Measurements from ENCODE around the gene MLLT6.
A peak's percentile ranks its signal among the peaks of the same experiment; 100 is the strongest.

Gene MLLT6

DNA sequence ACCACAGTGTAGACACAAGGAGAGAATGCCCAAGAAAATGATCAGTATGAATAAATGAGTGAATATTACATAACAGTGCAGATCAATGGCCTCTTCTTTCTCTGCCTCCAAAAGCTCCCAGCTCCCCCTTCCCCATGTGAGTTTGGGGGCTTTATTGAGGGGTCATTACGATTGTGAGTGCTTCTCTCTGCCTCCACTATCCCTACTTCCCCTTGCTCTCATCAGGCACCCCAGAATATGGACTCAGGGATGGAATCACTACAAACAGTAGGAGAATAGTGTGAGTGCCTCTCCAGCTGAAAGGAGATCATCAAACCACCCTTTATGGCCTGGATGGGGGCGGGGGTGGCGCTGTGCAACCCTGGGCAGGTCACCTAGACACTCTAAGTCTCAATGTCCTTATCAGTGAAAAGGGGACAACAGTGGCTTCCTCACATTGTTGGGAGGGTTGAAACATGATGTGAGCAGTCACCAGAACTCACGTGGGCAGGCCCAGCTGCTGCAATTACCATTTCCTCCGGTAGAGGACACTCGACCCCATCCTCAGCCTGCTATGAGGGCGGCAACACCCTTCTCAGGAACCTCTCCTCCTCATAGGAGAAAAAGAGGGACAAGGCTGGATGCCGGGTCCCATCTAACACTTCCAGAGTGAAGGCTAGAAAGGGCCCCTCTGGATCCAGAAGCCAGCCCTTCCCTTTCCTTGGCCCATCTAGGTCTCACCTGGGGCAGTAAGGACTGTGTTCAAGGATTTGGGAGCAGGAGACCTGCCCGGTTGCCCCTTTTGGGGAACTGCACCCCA, 28.2 kb upstream of the MLLT6 start:
- DNase-seq: peak; percentile 75

DNA sequence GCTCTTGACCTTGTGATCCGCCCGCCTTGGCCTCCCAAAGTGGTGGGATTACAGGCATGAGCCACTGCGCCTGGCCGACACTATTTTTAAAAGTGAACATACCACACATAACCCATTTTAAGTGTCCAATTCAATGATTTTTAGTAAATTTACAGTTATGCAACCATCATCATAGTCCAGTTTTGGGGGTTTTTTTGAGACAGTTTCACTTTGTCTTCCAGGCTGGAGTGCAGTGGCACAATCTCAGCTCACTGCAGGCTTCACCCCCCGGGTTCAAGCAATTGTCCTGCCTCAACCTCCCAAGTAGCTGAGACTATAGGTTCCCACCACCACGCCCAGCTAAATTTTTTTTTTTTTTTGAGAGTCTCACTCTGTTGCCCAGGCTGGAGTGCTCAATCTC, 27.3 kb upstream of the MLLT6 start:
- no peak for DNase-seq

- DNase-seq: no peak
Observed at GRCh38 chr17:38681096-38681495, 24.0 kb upstream of the MLLT6 start.

GRCh38 chr17:38685491-38685890, 19.6 kb upstream of the MLLT6 start:
- DNase-seq: no peak

DNA sequence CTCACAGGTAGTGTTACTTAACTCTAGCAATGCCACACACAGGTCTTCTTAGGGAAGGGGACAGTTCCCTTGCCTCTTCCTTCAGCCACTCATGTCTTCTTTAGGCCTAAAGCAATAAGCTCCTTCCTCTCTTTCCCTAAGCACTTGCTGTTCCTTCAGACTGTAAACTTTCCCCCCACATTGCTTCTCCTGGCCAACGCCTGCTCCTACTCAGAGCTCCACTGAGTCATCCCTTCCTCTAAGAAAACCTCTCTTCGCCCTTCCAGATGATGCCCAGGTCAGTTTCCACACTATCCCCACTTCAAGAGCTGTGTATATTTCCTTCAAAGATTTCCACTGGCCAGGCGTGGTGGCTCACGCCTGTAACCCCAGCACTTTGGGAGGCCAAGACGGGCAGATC, 17.8 kb upstream of the MLLT6 start:
- peak; percentile 75 for DNase-seq

DNA sequence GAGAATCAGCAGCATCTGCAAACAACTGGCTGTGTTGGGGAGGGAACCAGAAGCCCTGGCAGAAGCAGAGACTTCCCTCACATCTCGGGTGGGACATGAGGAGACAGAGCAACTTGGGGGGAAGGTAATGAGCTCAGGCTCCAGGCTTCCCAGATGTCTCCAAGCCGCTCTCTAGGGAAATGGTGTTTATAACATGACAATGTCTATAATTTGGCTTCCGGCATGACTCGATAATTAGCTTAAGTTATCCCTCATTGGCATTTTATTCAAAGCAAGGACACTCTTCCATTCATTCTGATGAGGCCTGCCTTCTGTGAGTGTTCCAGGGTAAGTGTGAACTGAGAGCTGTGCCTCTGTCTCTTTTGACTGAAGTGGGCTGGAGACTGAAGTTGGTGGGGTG, 14.7 kb upstream of the MLLT6 start:
- no peak for DNase-seq

DNA sequence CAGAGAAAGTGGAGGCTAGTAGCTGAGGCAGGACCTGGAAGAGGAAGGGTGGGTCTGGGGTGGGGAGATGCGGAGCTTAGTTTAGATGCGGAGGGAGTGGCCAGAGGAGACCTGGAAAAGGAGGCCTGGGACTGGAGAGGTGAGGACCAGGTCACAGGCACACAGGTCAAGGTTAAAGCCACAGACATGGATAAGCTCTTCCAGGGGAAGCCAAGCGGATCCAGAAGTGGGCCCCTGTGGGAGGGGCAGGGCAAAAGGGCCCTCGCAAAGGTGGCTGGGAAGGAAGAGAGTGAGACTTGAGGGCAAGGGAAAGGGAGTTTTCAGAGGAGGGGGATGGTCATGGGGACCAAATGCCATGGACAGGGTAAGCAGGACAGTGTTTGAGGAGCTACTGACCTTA, 13.9 kb upstream of the MLLT6 start:
- DNase-seq: no peak

DNA sequence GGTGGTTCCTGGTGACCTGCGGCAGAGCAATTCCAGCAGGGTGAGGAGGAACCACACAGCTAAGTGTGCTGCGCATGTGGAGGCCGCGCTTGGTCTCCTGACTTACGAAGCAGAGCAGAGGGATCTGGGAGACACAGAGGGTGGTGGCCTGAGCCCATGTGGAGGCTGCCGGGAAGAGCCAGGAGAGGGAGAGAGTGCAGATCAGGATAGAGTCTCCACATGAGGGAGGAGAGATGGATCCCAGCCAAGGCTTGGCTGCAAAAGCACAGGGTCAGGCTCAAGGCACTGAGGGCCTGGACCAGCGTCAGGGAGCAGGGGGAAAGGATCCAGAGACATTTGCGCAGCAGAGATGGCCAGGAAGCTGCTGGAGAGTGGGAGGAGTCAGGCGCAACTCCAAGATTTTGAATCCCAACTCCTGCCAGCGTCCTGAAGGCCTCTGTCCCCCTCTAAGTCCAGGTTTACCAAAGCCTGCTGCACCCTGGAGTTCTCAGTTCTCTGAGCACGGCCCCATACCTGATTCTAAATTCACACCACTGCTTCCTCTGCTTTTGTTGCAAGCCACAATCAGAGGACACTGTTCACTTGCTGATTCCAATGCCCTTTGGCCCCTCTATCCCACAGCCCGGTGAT, 11.3 kb upstream of the MLLT6 start:
- peak; percentile 10 for DNase-seq

- no peak for DNase-seq
Observed at GRCh38 chr17:38697061-38697820, 7.8 kb upstream of the MLLT6 start.

- DNase-seq: no peak
Observed at GRCh38 chr17:38698760-38699159, 6.3 kb upstream of the MLLT6 start.

GRCh38 chr17:38701504-38702165, 3.4 kb upstream of the MLLT6 start:
- DNase-seq: peak; percentile 7

- DNase-seq: peak; percentile 85
Observed at GRCh38 chr17:38702166-38702915, 2.7 kb upstream of the MLLT6 start.

GRCh38 chr17:38702916-38703741, 1.9 kb upstream of the MLLT6 start:
- DNase-seq: no peak

DNA sequence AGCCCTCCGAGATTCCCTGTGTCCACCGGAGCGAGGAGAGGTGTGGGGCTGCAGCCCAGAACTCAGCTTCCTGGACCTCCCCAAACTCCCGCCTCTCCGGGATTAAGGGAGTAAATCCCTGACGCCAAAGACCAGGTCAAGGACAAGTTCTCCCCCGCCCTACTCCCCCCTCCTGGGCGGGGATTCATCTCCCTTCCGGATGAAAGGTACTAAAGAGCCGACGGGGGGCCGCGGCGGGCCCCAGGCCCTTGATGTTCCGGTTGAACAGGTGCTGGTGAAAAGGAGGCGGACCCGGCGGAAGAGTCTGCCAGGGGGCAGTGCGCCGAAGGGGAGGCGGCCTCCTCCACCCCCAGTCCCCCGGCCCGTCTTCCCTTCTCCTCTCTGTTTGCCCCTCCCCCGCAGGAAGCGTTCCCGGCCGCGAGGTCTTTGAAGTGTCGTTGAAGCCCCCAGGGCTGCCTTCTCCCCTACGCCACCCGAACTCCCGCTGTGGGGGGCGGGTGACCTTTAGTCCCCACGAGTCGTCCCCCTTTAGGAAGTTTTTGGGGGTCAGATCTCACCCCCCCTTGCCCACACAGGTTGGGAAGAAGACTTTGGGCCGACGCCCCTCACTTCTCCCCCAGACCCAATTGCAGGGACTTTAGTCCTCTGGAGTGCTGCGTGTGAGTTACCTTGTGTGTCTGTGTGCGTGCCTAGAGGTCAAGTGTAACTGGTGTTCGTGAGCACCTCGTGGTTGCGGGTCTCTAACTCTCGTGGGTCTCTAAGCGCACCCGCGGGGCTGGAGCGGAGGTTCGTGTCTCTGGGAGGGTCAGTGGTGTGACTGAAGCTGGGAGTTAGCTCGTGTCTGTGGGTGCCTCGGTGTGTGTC, 1.1 kb upstream of the MLLT6 start:
- peak; percentile 32 for DNase-seq

DNA sequence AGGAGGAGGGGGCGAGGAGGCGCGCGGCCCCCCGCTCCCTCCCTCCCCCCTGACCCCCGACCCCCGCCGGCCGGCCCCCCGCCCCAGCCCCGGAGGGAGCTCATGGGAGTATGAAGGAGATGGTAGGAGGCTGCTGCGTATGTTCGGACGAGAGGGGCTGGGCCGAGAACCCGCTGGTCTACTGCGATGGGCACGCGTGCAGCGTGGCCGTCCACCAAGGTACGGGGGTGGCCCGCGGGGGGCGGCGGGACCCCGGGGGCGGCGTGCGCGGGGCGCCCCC, 390 bp downstream of the MLLT6 start:
- no peak for DNase-seq

- DNase-seq: no peak
Observed at GRCh38 chr17:38705803-38706504, 881 bp downstream of the MLLT6 start.

DNA sequence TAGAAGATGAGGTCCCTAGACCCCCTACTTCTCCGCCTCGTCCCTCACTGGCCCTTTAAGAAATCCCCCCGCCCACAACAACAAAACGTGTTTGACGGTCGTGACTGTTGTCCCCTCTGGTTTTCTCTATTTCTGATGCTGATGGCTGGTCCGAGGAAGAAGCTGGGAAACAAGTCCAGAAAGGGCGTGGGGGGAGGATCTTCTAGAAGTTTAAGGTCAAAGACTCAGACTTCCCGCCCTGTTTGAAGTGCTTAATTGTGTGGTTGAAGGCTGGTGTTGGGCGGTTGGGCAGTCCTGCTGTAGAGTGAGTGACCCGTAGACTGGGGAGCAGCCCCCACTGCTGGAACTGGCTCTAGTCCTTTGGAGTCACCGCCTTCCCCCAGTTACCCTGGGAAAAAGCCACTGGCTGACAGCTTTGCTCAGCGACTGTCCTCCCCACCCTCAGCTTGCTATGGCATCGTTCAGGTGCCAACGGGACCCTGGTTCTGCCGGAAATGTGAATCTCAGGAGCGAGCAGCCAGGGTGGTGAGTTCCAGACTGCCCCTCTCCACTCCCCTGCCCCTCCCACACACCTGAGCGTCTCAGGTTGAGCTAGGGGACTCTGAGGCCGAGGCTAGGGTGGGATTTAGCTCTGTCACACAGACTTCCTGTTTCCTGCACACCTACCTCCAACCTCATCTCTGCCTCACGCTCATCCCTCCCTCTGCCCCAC, 1.6 kb downstream of the MLLT6 start:
- no peak for DNase-seq

- no peak for DNase-seq
Observed at GRCh38 chr17:38707678-38708351, 2.7 kb downstream of the MLLT6 start.
